ENCODE measurements around the gene ATP8A2.

Gene ATP8A2

DNA sequence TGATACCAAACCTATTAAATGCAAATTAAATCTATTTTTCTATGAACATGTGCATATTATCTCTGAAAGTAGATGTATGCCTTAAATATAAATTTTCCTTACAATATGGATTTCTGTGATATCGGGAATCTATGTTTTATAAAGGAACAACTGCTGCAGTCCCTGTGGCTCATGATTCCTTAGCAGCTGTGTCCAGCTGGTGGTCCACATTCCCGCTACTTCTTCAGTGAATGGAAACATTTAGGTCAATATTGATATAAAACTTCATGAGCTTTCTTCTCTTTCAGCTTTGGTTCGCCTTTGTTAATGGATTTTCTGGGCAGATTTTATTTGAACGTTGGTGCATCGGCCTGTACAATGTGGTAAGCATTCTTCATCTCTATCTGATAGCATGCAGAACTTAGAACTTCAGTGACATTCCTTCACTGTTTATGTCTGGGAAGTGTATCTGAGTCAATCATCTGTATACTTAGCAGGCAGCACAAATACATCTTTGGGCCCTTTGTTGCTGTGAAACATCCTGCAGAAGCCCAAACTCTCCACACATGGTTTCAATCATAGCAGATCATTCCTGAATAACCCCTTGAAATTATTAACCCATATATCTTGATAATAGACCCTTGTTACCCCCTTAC lies 456.2 kb downstream of the ATP8A2 start:
- no peak for DNase-seq

DNA sequence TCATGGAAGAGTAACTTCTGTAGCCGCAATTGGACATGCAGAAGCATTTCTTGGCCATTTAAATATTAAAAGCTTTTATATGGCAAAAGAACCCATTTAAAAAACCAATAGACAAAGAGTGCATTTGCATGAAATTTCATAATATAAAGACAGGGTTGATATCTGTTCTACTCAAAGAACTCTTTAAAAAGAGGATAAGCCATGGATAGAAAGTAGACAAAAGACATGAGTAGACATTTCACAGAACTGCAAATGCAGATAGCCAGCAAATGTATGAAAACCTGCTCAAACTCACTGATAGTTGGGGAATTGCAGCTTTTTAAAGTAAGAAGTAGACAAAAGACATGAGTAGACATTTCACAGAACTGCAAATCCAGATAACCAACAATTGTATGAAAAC lies 462.0 kb downstream of the ATP8A2 start:
- no peak for DNase-seq

DNA sequence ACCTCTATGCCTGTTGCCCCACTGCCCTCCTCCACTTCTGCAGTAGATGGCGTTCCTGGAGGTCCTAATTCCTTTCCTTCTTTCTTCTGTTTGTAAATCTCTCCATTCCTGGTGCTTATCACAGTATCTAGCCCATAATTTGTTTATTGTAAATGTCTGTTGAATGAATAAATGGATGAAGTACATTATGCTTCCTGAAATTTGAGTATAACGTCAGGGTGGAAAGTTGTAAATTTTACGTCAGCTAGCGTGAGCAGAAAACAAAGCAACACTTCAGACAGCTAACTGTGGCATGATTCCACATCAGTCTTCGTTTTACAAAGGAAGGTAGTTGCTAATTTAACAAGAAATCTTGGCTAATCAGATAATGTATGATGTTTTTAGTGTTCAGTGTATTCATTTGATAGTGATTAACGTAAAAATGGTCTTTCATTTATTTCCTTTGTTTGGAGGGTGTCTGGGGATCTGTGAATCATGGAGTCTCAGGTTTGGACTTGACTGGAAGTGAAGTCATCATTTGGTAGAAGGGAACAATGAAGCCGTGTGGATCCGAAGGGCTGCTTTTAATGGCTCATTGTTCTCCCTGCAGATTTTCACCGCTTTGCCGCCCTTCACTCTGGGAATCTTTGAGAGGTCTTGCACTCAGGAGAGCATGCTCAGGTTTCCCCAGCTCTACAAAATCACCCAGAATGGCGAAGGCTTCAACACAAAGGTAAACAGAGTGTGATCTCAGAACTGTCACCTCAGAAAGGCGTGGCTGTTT lies 465.0 kb downstream of the ATP8A2 start:
- no peak for DNase-seq

DNA sequence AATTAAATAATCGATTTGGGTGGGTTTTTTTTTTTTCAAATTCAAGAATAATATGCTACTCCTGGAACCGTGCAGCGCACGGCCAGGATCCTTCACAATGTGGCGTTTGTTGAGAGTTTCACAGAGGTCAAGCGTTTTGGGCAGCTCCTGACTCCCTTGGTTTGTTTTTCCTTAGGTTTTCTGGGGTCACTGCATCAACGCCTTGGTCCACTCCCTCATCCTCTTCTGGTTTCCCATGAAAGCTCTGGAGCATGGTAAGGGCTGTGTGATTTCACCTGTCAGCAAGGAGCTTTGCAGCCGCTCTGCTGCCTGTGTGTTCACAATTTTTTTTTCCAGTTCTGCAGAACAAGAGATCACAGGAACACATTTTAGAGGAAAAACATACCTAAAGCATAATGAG lies 467.6 kb downstream of the ATP8A2 start:
- DNase-seq, result no peak

DNA sequence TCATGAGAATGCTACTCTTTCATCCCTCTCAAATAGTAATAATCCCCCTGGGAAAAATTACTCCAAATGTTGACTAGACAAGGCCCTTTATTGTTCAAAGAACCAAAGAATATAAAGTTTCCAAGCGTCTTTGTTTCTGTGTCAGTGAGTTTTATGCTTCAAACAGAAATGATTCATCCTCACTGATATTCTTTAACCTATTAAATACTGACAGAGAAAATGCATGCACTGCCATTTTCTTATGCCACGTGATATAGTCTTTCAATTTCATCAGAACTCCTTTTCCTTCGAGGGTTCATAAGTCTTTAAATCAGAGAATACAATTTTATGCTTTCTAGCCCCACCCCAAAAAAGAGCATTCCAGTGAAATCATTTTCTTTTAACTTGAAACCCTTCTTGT lies 468.5 kb downstream of the ATP8A2 start:
- DNase-seq, result no peak

DNA sequence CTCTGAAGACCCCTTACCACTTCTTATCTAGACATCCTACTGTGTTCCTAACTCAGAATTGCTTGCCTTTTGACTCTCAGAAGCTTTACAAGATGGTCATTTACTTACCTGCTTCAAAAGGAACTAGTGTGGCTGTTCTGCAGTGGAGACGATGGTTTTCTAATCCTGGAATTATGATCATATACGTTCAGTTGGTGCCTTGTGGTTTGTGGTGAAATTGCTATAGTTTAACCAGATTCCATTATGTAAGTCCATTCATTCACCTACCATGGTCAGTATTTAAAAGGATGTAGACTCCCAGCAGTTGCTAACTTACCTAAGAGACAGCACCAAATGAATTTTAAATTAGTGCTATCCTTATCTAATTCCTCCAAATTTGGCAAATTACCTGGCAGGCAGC lies 469.2 kb downstream of the ATP8A2 start:
- DNase-seq, result no peak

DNA sequence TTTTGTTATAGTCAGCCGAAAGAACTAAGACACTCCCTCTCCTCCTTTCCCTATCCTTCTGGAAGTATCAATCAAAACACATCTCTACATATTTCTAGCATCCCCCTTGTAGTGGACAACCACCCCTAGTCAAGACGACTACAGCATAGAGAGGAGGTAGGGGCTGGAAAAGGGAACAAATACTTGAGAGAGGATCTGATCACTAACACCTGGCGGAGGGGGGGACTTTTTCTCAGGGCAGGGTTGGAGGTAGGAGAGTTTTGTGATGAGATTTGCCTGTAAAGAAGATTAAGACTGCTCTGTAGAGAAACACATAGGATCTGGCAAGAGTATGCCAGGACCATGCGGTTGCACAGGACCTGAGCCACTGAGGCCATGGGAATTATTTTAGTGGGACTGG lies 471.9 kb downstream of the ATP8A2 start:
- DNase-seq, result no peak

DNA sequence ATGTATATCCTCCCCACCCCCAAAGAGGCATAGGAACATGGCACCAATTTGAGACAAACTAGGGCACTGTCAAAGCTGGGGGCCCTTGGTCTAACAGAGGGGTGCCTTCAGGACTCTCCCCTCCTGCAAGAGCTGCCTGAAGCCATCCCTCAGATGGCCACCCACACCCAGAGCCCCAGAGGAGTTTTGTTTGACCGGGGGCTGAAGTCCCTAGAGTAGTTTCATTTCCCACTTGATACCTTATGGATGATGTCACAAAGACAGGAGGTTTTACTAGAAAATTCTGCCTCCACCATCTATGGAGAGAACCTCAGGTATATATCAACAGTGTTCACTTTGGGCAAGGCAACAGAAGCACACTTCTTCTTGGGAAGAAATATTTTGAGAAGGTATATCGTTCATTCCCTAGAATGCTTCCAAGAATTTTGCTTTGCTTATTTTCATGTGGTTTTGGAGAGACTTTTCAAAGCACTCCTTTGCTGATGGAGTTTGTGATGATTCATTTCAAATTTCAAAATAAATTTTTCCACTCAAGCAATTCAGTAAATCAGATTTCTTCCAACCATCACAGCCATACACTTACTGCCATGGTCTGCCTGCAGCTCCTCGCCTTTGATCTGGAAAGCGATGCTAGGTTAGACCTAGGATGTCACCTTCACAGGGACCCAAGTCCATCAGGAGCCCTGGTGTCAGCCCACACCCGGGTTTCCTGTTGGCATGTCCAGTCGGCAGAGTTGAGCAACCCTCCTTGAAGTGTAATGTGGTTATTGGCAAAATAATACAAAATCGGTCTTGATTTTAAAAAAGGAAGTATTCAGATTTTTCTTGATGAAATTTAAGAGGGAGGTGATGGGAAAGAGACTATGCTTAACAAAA lies 473.0 kb downstream of the ATP8A2 start:
- no peak for DNase-seq

DNA sequence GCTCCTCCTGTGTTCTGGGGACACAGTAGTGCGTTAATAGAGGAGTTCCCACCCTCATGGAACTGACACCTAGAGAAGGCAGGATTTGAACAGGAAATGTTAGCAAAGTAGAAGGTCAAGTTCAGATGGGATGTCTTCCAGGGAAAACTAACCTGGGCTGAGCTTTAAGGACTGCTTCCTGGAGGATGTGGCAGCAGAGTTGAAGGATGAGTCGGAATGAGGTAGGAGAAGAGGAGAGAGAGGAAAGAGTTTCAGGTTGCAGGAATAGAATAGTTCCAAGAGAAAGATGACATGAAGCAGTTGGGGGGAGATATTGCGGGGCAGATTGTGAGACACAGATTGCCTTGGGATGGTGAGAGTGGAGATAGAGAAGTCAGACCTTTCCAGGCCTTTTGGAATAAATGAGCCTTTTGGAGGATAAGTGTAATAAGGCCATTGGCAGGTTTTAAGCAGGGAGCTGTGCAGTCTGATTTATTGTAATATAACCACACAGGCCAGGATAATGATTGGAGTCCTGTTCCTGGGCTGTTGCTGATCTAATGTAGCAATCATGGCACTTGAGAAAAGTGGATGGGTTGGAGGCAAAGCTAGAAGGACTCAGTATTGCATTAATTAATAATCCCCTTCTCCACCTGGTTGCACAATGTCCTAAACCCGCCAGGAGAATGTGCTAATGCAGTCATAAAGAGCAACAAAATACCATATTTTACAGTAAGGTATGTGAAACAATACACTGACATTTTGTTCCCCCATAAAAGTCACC lies 474.6 kb downstream of the ATP8A2 start:
- DNase-seq, result no peak

DNA sequence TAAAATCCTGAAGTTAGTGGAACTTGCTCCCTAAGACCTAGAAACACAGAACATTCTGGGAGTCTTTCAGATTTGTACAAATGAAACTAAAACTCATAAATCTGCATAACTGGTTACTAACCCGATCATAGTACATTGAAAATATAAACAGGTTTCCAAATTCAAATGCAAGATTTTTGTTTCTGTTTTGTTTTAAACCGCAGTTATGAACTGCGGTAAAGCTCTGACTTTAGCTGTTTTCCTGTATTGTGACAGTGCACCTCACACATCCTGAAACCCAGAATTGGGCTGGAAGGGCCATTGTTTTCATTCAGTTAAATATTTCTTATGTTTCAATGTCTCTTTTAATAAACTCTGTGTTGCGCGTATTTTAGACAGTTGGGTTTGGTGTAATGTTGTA lies 475.4 kb downstream of the ATP8A2 start:
- DNase-seq, result no peak

DNA sequence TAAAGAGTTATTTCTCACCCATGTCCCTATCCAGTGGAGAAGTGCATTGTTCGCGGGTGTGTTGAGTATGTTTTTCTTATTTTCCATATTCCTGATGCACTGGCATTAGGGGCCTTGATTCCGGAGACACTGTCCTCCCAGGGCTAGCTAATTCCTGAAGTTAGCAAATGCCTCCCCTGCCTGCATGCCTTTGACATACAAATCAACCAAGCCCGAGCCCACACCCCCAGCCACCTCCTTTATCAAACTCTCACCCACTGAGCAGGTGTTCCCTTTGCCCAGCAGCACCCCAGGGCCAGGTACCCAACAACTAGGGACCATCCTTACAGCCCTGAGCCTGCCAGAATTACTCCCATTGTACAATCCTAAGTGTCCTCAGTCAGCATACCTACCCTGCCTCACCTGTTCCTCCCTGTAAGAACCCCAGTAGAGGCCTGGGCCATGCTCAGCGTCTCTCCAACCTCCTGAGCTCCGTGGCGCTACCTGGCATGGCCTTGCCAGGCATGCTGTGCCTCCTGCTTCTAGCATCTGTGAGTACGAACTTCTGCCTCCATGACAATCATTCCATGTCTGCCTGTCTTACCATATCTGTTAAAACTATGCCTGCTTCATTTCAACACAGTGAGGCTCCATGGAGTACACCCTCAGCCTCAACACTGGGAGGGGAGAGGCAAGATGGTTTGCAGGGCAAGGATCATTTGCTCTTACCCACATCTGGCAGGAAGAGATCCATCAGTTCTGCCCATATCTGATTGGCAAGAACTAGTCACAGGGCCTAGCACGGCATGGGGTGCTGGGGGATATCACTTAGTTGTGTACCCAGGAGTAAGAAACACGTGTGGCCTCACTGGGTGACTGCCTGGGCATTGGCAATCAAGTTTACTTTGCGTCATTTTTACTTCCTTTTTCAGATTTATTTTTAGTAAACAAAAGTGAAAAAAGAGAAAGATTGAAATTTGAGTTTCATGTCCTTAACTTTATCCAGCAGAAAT lies 476.2 kb downstream of the ATP8A2 start:
- no peak for DNase-seq

DNA sequence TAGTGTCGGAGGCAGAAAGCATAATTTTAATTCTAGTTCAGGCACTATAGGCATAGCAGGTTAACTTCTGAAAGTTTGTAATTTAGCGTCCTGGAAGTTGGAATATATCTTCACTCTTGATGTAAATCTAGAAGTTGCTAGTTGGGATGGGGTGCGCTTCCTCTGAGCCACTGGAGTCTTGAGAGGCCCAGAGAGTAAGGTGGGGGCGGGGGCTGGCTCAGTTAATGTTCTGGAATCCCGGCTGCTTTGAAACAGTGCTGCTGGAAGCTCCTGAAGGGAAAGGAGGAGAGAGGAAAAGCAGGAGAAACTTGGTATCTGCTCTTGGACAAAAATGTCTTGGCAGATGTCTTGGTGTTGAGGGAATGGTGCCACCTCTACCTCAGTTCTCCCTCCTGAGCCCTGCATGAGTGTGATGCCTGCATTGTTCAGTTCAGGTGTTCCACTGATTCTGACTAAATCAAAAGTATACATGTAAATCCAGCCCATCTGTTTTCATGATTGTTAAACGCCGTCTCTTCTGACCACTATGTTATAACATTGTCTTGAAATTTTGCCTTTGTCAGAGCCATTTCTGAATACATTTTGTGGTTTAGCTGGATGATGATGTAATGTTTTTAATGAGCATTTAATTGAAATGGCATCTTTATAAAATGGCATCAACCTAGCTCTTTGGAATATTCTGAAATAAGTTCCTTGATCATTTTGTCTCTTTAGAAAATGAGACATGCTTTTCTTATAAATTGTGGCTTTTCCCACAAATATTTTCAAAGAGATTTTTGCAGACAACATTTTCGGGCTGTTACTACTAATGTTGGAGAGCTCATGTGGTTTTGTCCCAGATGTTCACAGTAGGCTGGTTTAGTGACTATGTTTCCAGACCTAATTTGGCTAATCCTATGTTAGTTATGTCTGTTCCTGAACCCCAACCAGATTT lies 477.3 kb downstream of the ATP8A2 start:
- no peak for DNase-seq

DNA sequence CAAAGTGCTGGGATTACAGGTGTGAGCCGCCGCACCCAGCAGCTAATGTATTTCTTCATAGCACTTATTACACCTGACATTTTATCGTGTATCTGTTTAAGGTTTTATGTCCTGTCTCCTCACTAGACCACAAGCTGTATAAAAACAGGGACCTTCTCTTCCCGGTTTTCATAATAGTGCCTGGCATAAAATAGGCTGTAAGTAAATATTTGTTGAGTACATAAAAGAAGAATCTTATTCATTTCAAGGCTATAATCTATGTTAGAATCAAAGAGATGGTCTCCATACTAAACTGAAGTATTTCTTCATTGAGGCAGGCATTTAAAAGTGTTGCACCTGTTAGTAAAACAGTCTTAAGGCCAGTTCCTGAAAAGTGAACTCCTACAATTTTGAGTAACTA lies 486.1 kb downstream of the ATP8A2 start:
- DNase-seq, result no peak

DNA sequence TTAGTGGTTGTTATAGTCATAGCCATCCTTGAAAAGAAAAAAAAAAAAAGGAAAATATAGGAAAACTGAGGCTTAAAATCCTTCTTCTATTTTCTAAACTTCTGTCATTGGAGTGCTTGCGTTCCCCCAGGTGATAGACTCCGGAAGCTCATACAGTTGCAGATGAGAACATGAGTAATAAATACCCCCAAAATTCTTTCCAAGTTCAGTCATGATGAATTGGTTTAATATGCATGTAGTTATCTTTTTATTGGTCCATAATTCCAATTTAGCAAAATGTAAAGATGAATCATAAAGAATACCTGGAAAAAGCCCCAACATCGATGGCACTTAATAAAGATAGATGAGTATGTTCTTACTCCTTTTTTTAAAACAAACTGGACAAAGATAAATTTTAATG lies 487.8 kb downstream of the ATP8A2 start:
- no peak for DNase-seq

DNA sequence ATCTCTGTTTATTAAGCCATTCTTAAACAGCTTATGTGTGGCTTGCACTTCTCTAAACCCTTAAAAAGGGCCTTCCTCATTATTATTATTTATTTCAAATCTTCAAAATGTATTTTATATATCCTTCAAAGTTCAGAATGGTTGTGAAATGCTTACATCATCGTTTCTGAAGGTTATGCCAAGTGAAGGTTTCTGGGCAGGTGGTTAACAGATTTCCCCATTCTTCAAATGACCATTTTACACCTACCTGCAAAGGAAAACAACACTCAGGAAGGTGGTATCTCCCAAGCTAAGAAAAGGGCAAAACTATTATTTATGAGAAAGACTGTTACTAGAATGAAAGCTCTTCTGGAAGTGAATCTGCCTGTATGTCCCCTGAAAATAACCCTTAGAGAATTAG lies 488.5 kb downstream of the ATP8A2 start:
- DNase-seq, result no peak

DNA sequence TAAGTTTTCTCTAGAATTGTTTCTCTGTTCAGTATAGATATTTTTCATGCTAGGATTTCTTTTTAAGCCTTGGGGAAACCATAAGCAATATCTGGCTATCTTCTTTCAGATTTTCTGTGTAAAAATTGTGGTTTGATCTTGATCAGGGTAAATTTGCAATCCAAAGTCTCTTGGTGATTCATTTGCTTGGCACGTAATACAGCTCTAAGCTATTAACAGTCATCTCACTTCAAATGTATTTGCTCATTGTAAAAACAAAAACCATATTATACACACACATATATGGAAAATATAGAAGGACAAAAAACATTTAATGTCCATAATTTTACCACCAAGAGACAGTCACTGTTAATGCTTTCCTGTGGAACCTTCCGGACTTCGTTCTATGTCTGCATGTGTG lies 489.1 kb downstream of the ATP8A2 start:
- no peak for DNase-seq

DNA sequence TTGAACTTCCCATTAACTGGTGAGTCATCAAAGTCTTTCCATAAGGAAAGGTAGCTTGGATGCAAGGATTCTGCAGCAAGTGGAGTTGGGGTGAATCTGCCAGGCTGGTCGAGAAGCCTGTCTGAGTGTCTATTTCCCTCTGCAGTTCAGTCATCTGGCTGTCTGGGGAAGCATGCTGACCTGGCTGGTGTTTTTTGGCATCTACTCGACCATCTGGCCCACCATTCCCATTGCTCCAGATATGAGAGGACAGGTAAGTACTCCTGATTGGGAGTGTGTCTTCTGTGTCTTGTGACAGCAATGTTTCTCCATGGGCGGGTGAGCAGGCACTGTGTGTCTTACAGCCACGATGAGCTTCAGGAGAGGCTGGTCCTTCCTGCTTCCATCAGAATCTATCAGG lies 490.4 kb downstream of the ATP8A2 start:
- no peak for DNase-seq

DNA sequence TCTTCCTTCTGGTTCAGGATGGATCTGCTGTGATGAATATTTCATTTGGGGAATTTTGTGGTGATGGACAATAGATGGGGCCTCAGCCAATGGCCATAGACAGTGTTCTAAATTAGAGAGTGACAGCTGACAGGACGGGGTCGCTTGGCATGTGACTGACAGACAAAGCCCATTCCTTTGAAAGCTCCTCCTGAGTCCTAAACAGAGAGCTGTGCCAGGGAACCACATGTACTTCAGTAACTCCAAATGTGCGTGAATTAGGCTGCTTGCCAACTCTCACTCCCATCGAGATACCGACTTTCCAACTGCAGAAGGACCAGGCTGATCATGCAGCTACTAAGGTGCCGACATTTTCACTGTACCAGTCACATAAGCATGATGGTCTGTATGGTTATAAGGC lies 492.3 kb downstream of the ATP8A2 start:
- DNase-seq, result no peak

DNA sequence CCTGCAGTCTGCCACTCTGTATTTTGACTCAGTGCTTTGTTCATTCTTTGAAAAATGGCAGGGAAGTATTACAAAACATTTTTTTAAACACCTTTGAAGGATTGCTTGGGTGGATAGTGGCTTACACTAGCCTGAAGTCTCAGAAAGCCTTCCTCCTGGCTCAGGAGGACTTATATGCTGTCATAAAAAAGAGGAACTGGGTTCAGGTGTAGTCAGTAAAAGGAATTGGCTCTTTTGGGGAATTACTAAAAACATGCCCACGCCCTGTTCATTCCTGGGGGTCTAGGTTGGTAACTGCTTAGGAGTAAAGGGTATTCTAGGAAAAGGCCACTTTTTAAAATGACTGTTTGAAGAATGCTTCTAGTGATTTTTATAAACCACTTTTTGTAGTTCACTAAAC lies 493.2 kb downstream of the ATP8A2 start:
- DNase-seq, result no peak

DNA sequence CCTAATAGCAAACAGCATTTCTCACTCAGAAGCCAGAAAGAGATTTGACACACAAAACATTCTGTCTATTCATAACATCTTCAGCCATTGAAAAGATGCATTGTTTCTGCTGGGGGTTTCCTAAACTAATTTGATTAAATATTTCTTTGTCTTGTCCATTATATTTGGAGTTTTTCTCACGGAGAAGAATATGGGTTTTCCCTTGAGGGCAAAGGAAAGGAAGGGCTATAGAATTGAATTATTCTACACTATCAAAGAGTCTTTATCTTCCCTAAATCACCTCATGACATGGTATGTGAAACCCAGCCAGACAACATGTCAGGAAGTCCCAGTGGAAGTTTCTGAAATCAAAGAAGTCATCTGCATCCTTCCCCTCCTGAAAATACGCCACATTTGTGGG lies 493.6 kb downstream of the ATP8A2 start:
- no peak for DNase-seq

DNA sequence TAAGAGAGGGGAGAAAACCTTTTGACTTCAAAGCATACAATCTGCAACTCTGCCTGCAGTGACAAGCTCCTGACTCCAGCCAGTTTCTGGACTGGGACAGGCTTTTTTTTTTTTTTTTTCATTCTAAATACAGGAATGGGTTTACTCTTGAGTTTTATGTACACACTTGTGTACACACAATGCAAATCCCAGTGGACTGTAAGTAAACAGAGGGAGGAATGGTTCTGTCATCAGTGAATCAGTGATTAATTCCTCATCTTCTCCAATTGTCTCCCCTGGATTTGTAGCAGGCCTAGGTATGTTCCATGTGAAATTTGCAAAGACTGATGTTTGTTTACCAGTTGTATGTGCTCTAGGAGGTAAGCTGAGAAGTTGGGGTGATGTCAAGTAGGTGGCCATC lies 495.3 kb downstream of the ATP8A2 start:
- DNase-seq, result no peak

Measured in NCI-H146 (cell line).